SK-N-SH treated with all-trans-retinoic acid at 6 μM for 48 hours (cell line): ENCODE data around the gene LRRC66.

Experiments
- ATAC-seq: fragments of 200-7000 bp; cut with Tn5 transposase; 3 replicates; pipeline ENCODE4 v1.9.1; 2020; ENCODE audit warnings: mild to moderate bottlenecking, moderate library complexity
- BACH2 ChIP-seq: fragments of 250-450 bp; sonication (Bioruptor Pico); IDR thresholded peaks from 2 replicates; pipeline ENCODE4 v1.9.0; 2021; ENCODE audit warnings: mild to moderate bottlenecking, borderline replicate concordance
- CREB5 ChIP-seq: fragments of 250-450 bp; sonication (Bioruptor Pico); IDR thresholded peaks from 2 replicates; pipeline ENCODE4 v1.5.1; 2020; ENCODE audit warnings: low read depth, mild to moderate bottlenecking, moderate library complexity
- CSDC2 ChIP-seq: fragments of 250-450 bp; sonication (Bioruptor Pico); IDR thresholded peaks from 2 replicates; pipeline ENCODE4 v1.5.0; 2020; ENCODE audit warnings: mild to moderate bottlenecking, moderate library complexity
- CSRNP3 ChIP-seq: fragments of 250-450 bp; sonication (Bioruptor Pico); IDR thresholded peaks from 2 replicates; pipeline ENCODE4 v1.5.1; 2021; ENCODE audit warnings: mild to moderate bottlenecking, moderate library complexity
- ESRRG ChIP-seq: fragments of 250-450 bp; sonication (Bioruptor Pico); IDR thresholded peaks from 2 replicates; pipeline ENCODE4 v1.6.1; 2021; ENCODE audit warnings: mild to moderate bottlenecking
- GLIS3 ChIP-seq: fragments of 250-450 bp; sonication (Bioruptor Pico); IDR thresholded peaks from 2 replicates; pipeline ENCODE4 v1.5.0; 2020; ENCODE audit warnings: mild to moderate bottlenecking, moderate library complexity
- ISL1 ChIP-seq: fragments of 250-450 bp; sonication (Bioruptor Pico); IDR thresholded peaks from 2 replicates; pipeline ENCODE4 v2.1.2; 2022; ENCODE audit warnings: mild to moderate bottlenecking, moderate library complexity
- OSR1 ChIP-seq: fragments of 250-450 bp; sonication (Bioruptor Pico); IDR thresholded peaks from 2 replicates; pipeline ENCODE4 v1.8.0; 2022; ENCODE audit warnings: moderate library complexity, mild to moderate bottlenecking, inconsistent platforms
- PATZ1 ChIP-seq: fragments of 250-450 bp; sonication (Bioruptor Pico); IDR thresholded peaks from 2 replicates; pipeline ENCODE4 v1.8.0; 2020; ENCODE audit warnings: mild to moderate bottlenecking, moderate library complexity, borderline replicate concordance
- PPARA ChIP-seq: fragments of 250-450 bp; sonication (Bioruptor Pico); IDR thresholded peaks from 2 replicates; pipeline ENCODE4 v1.5.0; 2020; ENCODE audit warnings: mild to moderate bottlenecking, borderline replicate concordance
- SNAI2 ChIP-seq: fragments of 250-450 bp; sonication (Bioruptor Pico); IDR thresholded peaks from 2 replicates; pipeline ENCODE4 v1.5.0; 2020; ENCODE audit warnings: mild to moderate bottlenecking, moderate library complexity
- TCF4 ChIP-seq: fragments of 250-450 bp; sonication (Bioruptor Pico); IDR thresholded peaks from 2 replicates; pipeline ENCODE4 v1.8.0; 2021; ENCODE audit warnings: mild to moderate bottlenecking, moderate library complexity, borderline replicate concordance
- TSHZ2 ChIP-seq: fragments of 250-450 bp; sonication (Bioruptor Pico); IDR thresholded peaks from 2 replicates; pipeline ENCODE4 v1.5.0; 2020; ENCODE audit warnings: mild to moderate bottlenecking, moderate library complexity
- ZFP30 ChIP-seq: fragments of 450-650 bp; formaldehyde crosslinking; IDR thresholded peaks from 2 replicates; pipeline ENCODE4 v1.5.0; 2022; ENCODE audit warnings: mild to moderate bottlenecking, moderate library complexity
- ZNF565 ChIP-seq: fragments of 450-650 bp; formaldehyde crosslinking; conservative IDR thresholded peaks from 2 replicates; pipeline ENCODE4 v1.5.0; 2020; ENCODE audit warnings: low read depth, mild to moderate bottlenecking, moderate library complexity
- ZNF8 ChIP-seq: fragments of 450-650 bp; formaldehyde crosslinking; IDR thresholded peaks from 2 replicates; pipeline ENCODE4 v1.5.0; 2020; ENCODE audit warnings: mild to moderate bottlenecking, moderate library complexity

Gene LRRC66

GRCh38 chr4:52051615-52052474, 31.7 kb upstream of the LRRC66 start (continued):
- no peak for TF ChIP-seq TSHZ2

- ATAC-seq, result peak; percentile 57
- TF ChIP-seq CSDC2 (CRISPR knock-in tag) (no peak), ISL1 (CRISPR knock-in tag) (no peak), TSHZ2 (no peak), ESRRG (CRISPR knock-in tag) (no peak), CREB5 (CRISPR knock-in tag) (no peak), GLIS3 (no peak), TCF4 (CRISPR knock-in tag) (no peak), PPARA (CRISPR knock-in tag) (no peak), BACH2 (no peak)
Observed at GRCh38 chr4:52051213-52051614, 31.1 kb upstream of the LRRC66 start, which contains the start of gene SPATA18. Gene SPATA18 (plus strand): TSS chr4:52051304. CDS start chr4:52051705, 401 bp downstream.

GRCh38 chr4:52049266-52049665, 29.1 kb upstream of the LRRC66 start:
- no peak for ATAC-seq

GRCh38 chr4:52045028-52045427, 24.9 kb upstream of the LRRC66 start:
- TF ChIP-seq ESRRG (CRISPR knock-in tag) (no peak), OSR1 (CRISPR knock-in tag) (no peak), ISL1 (CRISPR knock-in tag) (no peak), SNAI2 (CRISPR knock-in tag) (no peak), TSHZ2 (no peak), CSRNP3 (CRISPR knock-in tag) (no peak), GLIS3 (no peak), CREB5 (CRISPR knock-in tag) (no peak), PPARA (CRISPR knock-in tag) (no peak), PATZ1 (CRISPR knock-in tag) (no peak), ZFP30 (CRISPR knock-in tag) (no peak)
- no peak for ATAC-seq

More at GRCh38 chr4:52049266-52049665, 29.1 kb upstream of the LRRC66 start:
- TF ChIP-seq ZNF565 (no peak), ZNF8 (no peak)
